GM21381 (cell line): Measurements from ENCODE around the gene PRKD2.

Source experiments
- ATAC-seq: cut with Tn5 transposase; IDR thresholded peaks from one replicate; pipeline ENCODE4 v1.9.1; 2021; ENCODE audit warnings: mild to moderate bottlenecking, moderate library complexity; ENCODE audit not compliant: unreplicated experiment

PRKD2 gene

DNA sequence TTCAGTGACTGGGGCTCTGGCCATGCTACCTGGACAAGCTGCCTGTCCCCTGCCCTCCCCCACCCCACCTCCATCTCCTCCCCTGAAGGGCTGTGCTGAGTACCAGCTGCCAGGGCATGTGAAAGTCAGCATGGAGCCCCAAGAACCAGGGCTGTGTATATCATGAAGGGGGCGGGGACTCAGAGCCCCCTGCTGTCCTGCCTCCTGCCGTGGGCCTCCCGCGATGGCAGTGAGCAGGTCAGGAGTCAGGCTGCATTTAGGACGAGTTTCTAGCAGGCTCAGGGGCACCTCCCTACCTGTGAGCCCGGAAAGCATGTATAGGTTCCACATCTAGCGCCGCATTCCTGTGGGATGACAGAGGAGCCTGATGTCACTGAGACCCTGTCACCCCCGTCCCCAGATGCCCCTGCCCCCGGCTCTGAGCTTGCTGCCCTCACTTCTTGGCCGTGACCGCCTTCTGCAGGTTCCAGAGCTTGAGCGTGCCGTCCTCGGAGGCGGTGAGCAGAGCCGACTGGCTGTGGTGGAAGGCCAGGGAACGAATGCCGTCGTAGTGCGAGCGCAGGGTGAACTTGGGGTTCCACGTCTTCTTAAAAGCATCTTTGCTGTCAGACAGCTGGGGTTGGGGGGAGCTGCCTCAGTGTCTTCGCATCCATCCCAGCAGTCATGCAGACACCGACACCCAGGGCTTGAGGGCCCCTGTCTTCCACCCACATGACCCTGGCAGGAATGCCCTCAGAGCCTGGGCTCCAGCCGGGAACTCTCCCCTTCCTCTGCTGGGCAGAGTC, 8.3 kb upstream of the PRKD2 start:
- no peak for ATAC-seq

GRCh38 chr19:46724468-46724867, 7.6 kb upstream of the PRKD2 start:
- ATAC-seq, result no peak

DNA sequence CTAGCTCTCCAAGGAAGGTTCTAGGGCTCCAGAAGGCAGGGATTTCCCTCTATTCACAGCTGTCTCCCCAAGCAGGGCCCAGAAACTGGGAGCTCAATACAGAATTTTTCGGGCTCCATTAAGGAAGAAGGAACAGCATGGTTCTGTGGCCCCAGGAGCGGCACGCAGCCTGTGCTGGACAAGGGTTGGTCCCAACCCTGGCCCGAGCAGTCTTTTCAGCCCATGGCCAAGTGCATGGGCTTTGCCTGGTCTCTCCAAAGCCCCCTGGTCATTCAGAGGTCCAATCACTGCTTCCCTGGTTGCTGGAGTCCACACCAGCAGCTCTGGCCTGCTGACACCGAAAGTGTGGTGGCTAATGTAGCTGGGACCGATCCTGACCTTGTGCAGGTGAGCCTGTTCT, 6.6 kb upstream of the PRKD2 start:
- ATAC-seq, result no peak

DNA sequence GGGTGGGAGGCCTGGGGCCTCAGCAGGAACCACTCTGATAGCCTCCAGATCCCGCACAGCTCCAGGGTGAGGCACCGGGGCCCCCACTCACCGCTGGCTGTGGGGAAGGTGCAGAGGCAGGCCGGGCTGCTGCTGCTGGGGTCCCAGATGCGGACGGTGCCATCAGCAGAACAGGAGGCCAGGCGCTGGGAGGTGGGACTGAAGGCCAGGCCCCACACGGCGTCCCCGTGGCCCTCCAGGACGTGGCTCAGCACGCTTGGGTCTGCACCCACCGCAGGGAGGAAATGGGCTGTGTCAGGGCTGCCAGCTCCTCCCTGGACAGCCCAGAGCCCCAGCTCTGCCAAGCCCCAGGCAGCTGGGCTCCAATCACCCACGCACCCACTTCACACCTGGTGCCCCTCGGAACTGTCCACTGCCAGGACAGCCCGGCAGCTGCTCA, 6.1 kb upstream of the PRKD2 start:
- no peak for ATAC-seq

- ATAC-seq, result no peak
These were observed 5.6 kb upstream of the PRKD2 start for GRCh38 chr19:46722421-46723022.

DNA sequence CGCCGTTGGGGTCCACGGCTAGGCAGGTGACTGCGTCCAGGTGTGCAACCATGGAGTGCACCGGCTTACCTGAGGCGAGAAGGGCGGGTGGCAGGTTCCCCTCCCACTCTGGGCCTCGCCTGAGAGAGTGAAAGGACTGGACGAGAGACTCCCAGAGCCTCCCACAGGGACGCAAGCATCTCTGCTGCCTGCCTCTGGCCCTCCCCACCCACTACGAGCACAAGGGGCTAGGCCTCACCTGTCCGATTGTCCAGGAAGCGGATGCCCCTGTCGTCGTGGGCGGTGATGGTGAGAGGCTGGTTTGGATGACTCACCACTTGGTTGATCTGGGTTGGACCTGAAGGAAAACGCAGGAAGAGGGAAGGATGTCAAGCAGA, 5.1 kb upstream of the PRKD2 start:
- no peak for ATAC-seq

GRCh38 chr19:46721269-46722003, 4.5 kb upstream of the PRKD2 start:
- ATAC-seq, result no peak

- ATAC-seq, result no peak
These were observed 3.8 kb upstream of the PRKD2 start for GRCh38 chr19:46720503-46721239.

DNA sequence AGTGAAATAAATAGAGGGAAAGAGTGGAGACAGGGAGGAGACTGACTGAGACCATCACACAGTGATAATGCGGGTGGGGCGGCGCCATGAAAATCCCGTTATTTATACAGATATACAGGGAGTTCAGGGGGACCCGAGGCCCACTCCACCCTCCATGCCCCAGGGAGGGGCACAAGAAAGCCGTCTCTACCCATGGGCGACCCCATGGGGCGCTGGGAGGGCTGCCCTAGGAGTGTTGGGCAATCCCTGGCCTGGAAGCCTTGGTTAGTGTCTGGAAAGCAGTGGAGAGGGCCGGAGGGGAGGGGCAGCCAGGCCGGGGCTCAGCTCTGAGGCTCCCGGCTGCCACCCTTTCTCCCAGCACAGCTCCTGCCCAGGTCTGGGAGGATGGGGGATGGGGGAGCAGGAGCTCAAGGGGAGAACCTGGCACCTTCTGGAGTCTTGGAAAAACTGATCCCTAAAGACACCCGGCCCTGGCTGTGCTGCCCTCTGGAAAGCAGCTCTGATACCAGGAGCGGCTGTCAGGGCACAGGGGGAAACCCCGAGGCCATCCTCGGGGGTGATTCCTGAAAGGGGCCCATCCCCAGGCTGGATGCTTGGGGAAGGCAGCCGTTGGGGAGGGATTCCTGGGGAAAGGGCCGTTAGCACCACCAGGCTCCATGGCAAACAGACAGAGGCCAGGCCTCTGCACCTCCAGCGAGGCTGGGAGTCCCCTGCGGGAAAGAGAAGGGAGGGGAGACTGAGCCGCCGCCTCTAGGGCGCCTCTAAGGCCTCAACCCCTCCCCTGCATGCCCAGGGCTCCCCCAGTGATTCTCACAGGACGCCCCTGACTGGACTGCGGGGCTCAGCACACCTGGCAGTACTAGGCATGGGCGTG, 3.0 kb upstream of the PRKD2 start:
- no peak for ATAC-seq

- no peak for ATAC-seq
These were observed 2.2 kb upstream of the PRKD2 start for GRCh38 chr19:46718934-46719622.

DNA sequence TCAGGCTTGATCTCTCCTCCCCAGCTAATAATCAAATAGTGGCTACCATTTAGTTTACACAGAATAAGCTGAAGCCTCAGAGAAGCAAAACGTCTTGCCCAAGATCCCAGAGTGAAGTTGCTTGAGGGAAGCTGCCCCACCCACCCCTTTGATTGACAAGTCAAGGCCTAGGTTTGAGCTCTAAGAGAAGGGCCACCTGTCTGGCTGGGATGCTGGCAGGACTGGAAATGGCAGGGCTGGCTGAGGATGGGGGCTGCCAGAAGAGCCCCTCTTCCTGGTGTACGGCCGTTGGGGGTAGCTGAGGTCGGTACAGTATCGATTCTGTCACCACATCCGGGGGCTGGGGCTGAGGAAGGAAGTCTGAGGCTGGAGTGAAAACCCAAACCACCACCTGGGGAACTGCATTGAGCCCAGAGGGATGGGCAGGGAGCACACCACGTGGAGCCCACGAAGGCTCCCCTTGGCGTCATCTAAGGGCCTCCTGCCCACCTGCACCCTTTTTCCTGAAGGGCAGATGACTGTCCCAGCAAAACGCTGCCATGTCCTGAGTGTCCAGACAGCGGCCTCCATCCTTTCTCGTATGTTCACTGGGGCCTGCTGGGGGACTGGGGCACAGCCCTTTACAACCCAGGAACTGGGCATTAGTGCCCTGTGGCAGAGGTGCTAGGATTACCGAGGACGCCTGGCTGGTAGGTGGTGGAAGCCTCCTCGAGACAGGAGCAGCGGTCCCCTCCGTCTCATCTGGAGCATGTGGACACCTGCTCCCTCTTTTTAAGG, 1.4 kb upstream of the PRKD2 start:
- peak; percentile 29 for ATAC-seq

GRCh38 chr19:46717716-46718143, 816 bp upstream of the PRKD2 start:
- ATAC-seq, result no peak

DNA sequence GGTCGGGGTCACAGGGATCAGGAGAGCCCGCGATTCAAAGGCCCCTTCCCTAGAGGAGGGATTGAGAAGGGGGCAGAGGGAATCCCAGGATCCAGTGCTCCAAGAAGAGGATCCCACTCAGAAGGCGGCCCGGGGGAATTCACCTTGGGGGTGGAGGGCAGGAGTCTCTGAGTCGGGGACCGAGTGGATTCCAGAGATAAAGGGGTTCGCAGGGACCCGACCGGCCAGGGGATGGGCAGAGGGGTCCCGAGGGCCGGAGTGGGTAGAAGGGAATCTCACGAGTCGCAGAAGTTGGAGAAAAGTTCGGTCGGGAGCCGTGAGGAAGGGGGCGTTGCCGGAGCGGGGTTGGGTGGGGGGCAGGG, 261 bp downstream of the PRKD2 start:
- no peak for ATAC-seq

GRCh38 chr19:46715975-46716671, 791 bp downstream of the PRKD2 start:
- no peak for ATAC-seq

DNA sequence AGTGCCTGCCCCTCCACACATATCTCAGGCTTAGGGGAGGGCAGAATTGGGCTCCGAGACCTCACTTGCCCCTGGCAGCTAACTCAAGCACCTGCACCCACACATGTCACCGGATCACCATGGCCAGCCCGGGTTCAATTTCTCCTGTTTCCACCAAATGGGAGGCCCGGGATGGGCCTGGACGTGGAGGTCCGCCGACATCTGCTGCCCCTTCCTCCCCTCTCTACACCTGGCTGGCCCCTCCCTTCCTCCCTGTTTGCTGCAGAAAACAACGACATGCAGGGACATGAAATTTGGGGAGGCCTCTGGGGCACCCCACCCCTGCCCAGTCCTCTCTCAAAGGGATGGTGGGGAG, 1.3 kb downstream of the PRKD2 start:
- ATAC-seq, result no peak

- ATAC-seq, result no peak
These were observed 2.3 kb downstream of the PRKD2 start for GRCh38 chr19:46714444-46715106.

DNA sequence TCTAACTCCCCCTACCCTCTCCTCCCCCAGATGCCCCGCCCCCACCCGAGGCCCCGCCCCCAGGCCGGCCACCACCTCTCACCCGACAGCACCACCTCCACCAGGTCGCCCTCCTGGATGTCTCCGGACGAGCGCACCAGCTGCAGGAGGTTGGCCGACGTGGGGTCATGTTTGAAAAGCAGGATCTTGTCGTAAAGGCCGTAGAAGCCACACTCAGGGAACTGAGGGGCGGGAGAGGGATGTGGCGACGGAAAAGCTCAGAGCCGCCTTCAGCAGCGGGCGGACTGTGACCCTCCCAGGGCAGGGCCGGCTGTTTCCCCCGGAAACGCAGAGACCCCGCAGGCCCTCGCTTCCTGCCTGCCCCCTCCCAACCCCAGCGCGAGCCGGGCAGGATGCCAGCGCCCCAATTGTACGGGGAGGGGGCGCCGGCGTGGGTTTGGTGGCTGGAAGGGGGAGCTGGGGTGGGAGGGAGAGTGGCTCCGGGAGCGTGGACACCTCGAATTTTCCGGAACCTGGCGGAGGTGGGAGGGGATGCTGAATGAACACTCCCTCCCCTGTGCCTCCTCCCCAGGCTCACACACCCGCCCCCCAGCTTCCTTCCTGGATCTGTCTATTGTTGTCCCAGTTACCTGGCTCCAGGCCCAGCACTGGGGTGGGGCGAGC, 3.0 kb downstream of the PRKD2 start:
- ATAC-seq, result no peak
